ENCODE results near the gene QRFPR. TPM values are rescaled to one million over a fixed set of nuclear protein-coding genes. Genes with fewer than 3 reads are reported as not detected.
A peak's percentile ranks its signal among the peaks of the same experiment; 100 is the strongest.

The QRFPR gene
- polyA plus RNA-seq, 1 donor (not counting 4 experiments of a cell fraction or from before 2014, with no cell fraction given) = 0.38 TPM

GRCh38 chr4:121376097-121376496 is 4.7 kb downstream of the QRFPR start:
- H3K79me2 ChIP-seq (ENCODE audit: control insufficient read depth, insufficient read depth, low read length) = no peaks in the 10 kb centered on the region
- no peaks in the 10 kb centered on the region for H3K9me1 ChIP-seq (ENCODE audit: control insufficient read depth, extremely low read depth, insufficient read depth, low read length)
- no peaks in the 10 kb centered on the region for H4K20me1 ChIP-seq (ENCODE audit: control insufficient read depth, extremely low read depth, insufficient read depth, low read length)
- dilution Hi-C loops (cut with MboI; ENCODE audit: extremely low pct_ligation_motif_present, low sequenced_read_pairs) = no loop called here
- H3K36me3 ChIP-seq (ENCODE audit: control insufficient read depth in 2 of 2, extremely low read depth in 1 of 2, insufficient read depth in 2 of 2, low read length in 2 of 2) = no peaks in the 10 kb centered on the region
- DNase-seq (ENCODE audit: low read depth, low spot score) (no peak), FAIRE-seq (no peak)
- H3K27me3 ChIP-seq (ENCODE audit: control insufficient read depth, extremely low read depth, insufficient read depth, low read length) = peaks cover 11% of the 10 kb centered on the region
- H2AFZ ChIP-seq (ENCODE audit: control insufficient read depth, low read length) = no peak overlapping the region
- peaks cover 41% of the 10 kb centered on the region for H3K4me1 ChIP-seq (ENCODE audit: control insufficient read depth, extremely low read depth, insufficient read depth, low read length)
- H3K9me3 ChIP-seq (ENCODE audit: control insufficient read depth, low read depth, low read length) = no peaks in the 10 kb centered on the region
- H3K4me3 ChIP-seq (ENCODE audit: control insufficient read depth in 2 of 3, extremely low read depth in 1 of 3, insufficient read depth in 2 of 3, low read depth in 1 of 3, low read length in 3 of 3) = no peak overlapping the region
- H3K9ac ChIP-seq (ENCODE audit: control insufficient read depth, extremely low read depth, insufficient read depth, low read length) = no peak overlapping the region
- H3K27ac ChIP-seq (ENCODE audit: control insufficient read depth, insufficient read depth, low read length) = peak overlapping the region; percentile 30
- TF ChIP-seq EZH2 (IDR thresholded peaks at IDR 0.05; ENCODE audit: low read length) (no peak), CTCF (optimal IDR thresholded peaks at IDR 0.05 in 1 of 3, IDR thresholded peaks at IDR 0.05 in 1 of 3, conservative IDR thresholded peaks at IDR 0.05 in 1 of 3; ENCODE audit: extremely low read depth in 1 of 3, insufficient read depth in 2 of 3, low read length in 3 of 3) (no peak)
- H3K4me2 ChIP-seq (ENCODE audit: control insufficient read depth, extremely low read depth, insufficient read depth, low read depth, low read length) = peak overlapping the region; percentile 31

- Histone ChIP-seq H3K27ac (ENCODE audit: control insufficient read depth, insufficient read depth, low read length) (peak overlapping the region; percentile 70), H2AFZ (ENCODE audit: control insufficient read depth, low read length) (no peak overlapping the region), H3K36me3 (ENCODE audit: control insufficient read depth in 2 of 2, extremely low read depth in 1 of 2, insufficient read depth in 2 of 2, low read length in 2 of 2) (no peaks in the 10 kb centered on the region), H3K4me2 (ENCODE audit: control insufficient read depth, extremely low read depth, insufficient read depth, low read depth, low read length) (peak overlapping the region; percentile 44), H3K79me2 (ENCODE audit: control insufficient read depth, insufficient read depth, low read length) (no peaks in the 10 kb centered on the region), H3K27me3 (ENCODE audit: control insufficient read depth, extremely low read depth, insufficient read depth, low read length) (peaks cover 2% of the 10 kb centered on the region), H3K4me1 (ENCODE audit: control insufficient read depth, extremely low read depth, insufficient read depth, low read length) (peaks cover 39% of the 10 kb centered on the region), H3K4me3 (ENCODE audit: control insufficient read depth in 2 of 3, extremely low read depth in 1 of 3, insufficient read depth in 2 of 3, low read depth in 1 of 3, low read length in 3 of 3) (no peak overlapping the region), H3K9me3 (ENCODE audit: control insufficient read depth, low read depth, low read length) (no peaks in the 10 kb centered on the region), H3K9me1 (ENCODE audit: control insufficient read depth, extremely low read depth, insufficient read depth, low read length) (no peaks in the 10 kb centered on the region), H3K9ac (ENCODE audit: control insufficient read depth, extremely low read depth, insufficient read depth, low read length) (no peak overlapping the region), H4K20me1 (ENCODE audit: control insufficient read depth, extremely low read depth, insufficient read depth, low read length) (no peaks in the 10 kb centered on the region)
- no peak for TF ChIP-seq EZH2 (IDR thresholded peaks at IDR 0.05; ENCODE audit: low read length)
- TF ChIP-seq CTCF (optimal IDR thresholded peaks at IDR 0.05 in 1 of 3, IDR thresholded peaks at IDR 0.05 in 1 of 3, conservative IDR thresholded peaks at IDR 0.05 in 1 of 3; ENCODE audit: extremely low read depth in 1 of 3, insufficient read depth in 2 of 3, low read length in 3 of 3) = no peak
- DNase-seq (ENCODE audit: low read depth, low spot score) (no peak), FAIRE-seq (peak; percentile 73)
- dilution Hi-C loops (cut with MboI; ENCODE audit: extremely low pct_ligation_motif_present, low sequenced_read_pairs) = no loop called here
These were observed 5.6 kb downstream of the QRFPR start for GRCh38 chr4:121375262-121375661.
